HG03196 (cell line): Measurements from ENCODE around the gene MRPS16.

Experiments used
- ATAC-seq: cut with Tn5 transposase; IDR thresholded peaks from one replicate; pipeline ENCODE4 v1.9.1; 2021; ENCODE audit not compliant: unreplicated experiment

The MRPS16 gene

GRCh38 chr10:73205081-73205480, 47.4 kb downstream of the MRPS16 start:
- ATAC-seq = no peak
